GM21515 (cell line): ENCODE results near the gene SCN2B.

Experiments used
- ATAC-seq: cut with Tn5 transposase; IDR thresholded peaks from one replicate; pipeline ENCODE4 v1.9.1; 2021; ENCODE audit not compliant: unreplicated experiment

SCN2B gene, protein sequence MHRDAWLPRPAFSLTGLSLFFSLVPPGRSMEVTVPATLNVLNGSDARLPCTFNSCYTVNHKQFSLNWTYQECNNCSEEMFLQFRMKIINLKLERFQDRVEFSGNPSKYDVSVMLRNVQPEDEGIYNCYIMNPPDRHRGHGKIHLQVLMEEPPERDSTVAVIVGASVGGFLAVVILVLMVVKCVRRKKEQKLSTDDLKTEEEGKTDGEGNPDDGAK

DNA sequence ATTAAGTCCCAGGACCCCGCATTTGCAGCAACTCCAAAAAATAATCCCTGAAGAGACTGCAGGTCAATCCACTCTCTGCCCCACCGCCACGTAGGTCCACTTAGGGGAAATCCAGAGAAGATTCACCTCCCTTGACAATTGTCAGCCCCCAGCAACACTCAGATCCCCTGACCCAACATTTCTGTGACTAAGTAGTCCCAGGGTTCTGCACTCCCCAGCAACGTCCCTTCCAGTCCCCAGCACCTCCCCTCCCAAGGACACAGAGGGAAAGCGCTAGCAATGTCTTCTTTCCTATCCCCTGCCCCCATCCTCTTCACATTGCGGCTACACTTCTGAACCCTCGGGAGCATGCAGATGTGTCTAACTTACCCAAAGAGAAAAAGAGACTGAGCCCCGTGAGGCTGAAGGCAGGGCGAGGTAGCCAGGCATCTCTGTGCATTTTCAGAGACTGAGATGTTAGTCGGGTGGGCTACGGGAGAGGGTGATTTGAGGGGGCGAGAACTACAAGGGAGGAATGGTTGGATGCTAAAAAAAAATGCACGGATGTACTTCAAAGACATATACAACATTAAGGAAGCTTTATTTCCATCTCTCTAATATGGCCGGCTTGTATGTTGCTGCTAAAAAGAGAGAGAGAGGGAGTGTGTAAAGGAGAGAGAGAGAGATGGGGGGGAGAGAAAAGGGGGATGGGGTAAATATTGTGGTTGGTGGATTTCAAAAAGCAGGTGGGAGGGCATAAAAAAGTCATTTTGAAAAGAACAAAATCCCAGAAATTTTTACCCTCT is at the start of gene SCN2B:
Gene SCN2B, minus strand, starts transcription at position 647 of the 785 bp plus-strand sequence. Its CDS starts 208 bp downstream, at position 439.
- no peak for ATAC-seq

DNA sequence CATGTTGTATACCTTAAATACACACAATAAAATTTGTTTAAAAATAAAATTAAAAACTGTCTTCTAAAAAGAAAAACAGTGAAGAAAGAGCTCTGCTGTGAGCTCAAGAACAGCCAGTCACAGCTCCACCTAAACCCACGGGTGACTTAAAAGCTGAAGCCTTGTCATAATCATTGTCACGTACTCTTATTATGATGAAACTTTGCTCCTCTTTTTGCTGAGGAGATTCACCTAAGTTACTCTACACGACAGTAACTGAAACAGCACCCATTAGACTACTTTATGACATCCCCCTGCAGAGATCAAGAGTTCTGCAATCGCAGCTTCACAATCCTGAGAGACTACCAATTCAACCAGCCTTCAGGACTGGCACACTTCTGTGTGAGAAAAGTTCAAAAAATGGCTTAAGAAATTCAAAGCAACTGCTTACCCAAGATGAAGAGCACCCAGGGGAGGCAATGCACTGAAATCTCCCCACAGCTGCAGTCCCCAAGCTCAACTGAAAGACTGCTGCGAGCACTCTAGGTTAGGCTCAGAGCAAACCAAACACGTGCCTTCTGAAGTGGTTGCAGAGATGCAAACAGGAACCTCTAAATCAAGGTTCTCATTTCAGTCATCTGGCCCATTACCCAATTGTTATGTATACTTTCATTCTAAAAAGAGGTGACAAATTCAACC is 48.2 kb upstream of the SCN2B start, which contains the start of gene JAML:
Gene JAML, minus strand, starts transcription at position 501 of the 678 bp plus-strand sequence. CDS start 10,145 bp downstream, outside the sequence.
- no peak for ATAC-seq

GRCh38 chr11:118223992-118224391 is 47.6 kb upstream of the SCN2B start:
- ATAC-seq, result no peak

- ATAC-seq, result no peak
Observed at GRCh38 chr11:118223570-118223969, 47.1 kb upstream of the SCN2B start.

- ATAC-seq, result no peak
Observed at GRCh38 chr11:118222437-118222836, 46.0 kb upstream of the SCN2B start.

GRCh38 chr11:118221419-118221818 is 45.0 kb upstream of the SCN2B start:
- no peak for ATAC-seq

DNA sequence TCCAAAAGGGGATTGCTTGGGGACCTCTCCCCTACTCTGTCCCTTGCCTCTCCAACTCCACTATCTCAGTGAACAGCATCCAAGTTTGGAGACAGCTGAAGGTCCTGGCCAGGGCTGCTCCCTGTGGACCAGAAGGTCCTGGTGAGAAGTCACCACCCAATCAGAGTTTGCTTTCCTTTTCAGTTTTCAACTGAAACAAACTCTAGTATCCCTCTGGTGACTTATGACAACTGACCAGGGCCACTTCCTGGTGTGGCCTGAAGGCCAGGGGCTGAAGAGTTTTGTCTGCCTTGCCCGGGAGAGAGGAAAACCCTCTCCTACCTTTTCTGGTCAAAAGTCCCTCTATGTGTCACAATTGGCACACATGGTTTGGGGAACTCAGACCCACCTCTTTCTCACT is 43.3 kb upstream of the SCN2B start:
- no peak for ATAC-seq

- ATAC-seq, result no peak
Observed at GRCh38 chr11:118219244-118219643, 42.8 kb upstream of the SCN2B start.

- ATAC-seq, result no peak
Observed at GRCh38 chr11:118217575-118217974, 41.1 kb upstream of the SCN2B start.

DNA sequence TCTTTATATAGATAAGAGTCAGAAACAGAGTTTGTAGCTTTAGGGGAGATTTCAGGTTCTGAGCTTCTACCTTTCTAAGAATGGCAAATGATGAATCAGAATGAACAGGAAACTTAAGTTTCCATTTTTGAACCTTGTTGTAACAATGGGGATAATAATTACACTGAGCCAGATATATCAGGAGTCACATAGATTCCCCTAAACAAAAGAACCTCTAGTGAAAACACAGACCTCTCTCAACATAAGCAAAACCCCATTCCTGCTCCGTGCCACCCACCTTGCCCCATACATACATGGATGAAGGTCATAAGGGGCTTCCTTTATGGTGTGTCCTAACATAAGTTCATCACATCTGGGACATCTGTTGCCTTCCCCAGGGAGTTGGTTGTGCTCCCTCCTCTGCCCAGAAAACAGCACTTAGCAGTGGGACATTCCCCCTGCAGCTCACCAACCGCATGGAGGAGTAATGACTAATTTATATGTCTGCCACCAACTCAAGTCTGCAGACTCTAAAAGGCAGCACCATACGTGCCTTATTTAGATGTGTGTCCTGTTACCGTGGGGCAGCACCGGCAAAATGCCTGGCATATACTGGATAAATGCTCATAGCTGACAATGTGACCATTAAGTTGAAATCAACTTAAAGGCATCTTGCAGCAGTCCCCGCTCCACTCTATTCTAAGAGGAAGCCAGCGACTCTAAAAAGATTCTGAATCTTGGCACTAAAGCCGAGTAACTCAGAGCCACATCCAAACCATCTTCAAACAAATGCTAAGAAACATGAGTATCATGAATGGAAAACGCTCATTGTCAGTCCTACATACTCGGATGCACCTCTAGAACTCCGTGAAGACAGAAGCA is 40.4 kb upstream of the SCN2B start:
- peak; percentile 34 for ATAC-seq

DNA sequence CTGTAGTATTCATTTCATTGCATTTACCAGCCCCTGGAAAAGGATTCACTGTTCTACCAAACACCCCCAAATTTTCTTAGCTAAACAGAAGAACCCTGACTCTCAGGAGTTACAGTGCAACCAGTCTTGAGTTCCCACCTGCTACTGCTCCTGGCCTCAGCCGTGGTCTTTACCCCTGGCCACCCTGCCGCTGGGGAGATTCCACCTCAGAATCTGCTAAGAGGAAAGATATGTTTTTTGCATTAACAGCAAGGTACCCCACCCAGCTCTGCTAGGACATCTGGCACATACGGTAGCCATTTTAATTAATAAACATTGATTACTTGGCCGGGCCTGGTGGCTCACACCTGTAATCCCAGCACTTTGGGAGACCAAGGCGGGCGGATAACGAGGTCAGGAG is 39.3 kb upstream of the SCN2B start:
- ATAC-seq, result no peak

DNA sequence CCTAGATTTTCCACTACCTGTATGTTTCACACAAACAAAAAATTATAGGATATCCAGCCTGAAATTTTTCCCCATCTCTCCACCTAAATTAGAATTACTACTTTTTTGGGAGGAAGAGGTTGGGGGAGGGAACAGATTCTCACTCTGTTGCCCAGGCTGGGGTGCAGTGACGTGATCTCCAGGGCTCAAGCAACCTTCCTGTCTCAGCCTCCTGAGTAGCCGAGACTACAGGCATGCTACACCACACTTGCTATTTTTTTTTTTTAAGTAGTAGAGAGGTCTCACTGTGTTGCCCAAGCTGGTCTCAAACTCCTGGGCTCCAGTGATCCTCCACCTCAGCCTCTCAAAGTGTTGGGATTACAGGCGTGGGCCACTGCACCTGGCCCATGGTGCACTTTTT is 38.8 kb upstream of the SCN2B start:
- ATAC-seq, result no peak

GRCh38 chr11:118214210-118214914 is 37.9 kb upstream of the SCN2B start:
- ATAC-seq, result peak; percentile 55

DNA sequence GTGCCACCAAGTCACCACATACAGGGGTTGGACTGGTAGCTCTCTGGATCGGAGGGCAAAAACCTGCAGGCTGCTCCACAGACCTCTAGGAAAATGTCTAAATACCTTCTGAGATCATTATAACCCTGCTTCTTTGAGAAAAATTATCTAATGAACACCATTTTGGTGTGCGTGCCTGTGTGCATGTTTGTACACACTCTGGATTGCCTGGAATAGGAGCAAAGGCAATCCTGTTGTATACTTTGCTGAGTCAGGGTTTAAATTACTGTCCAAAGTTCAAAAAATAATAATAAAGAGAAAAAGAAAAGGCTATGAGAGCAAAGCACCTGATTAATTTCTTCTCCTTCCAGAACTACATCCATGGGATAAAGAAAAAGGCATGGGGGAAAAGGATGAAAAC is 37.3 kb upstream of the SCN2B start:
- ATAC-seq, result no peak

- ATAC-seq, result no peak
Observed at GRCh38 chr11:118213201-118213600, 36.8 kb upstream of the SCN2B start.

GRCh38 chr11:118212781-118213191 is 36.3 kb upstream of the SCN2B start:
- ATAC-seq, result no peak

DNA sequence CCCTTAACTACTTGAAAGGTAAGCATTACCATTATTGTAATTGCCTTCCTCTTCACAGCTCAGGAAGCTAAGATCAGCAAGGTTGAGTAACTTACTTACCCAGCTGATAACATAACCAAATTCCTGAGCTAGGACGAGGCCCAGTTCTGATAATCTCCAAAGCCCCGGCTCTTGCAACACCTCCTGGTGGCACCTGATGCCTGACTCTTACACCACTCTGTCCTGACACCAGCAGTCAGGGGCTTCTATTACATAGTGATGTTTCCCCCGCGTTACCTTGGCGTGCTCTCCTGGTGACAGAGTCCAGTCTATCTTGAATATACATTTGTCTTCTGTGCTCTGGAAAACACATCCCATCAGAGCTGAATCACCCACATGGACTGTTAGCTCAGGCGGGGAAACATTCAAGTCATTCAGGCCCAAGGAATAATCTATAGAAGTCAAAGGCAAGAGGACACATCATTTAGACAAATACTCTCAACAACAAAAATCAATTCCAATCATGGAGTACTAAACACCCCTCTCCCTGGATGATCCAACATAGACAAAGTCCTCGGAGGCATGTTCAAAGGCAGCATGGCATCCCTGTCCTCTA is 35.8 kb upstream of the SCN2B start:
- ATAC-seq, result no peak

- no peak for ATAC-seq
Observed at GRCh38 chr11:118211006-118211405, 34.6 kb upstream of the SCN2B start.

GRCh38 chr11:118210323-118210722 is 33.9 kb upstream of the SCN2B start:
- ATAC-seq, result no peak

DNA sequence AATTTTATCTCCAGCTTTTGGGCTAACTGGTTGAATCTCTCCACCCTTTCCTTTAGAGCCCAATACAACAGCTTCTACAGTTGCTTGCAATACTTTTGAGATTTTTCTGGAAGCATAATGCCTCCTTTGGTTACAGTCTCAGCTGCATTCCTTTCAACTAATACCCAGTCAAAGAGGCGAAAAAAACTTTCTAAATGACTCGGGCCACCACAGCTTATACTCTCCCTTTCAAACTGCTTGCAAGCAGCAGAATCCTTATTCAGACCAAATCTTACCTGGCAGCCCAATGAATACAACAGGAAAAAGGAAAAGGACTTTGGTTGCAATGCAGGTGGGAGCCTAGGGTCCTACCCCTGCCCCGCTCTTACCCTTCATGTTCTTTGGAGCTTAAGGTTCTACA is 32.6 kb upstream of the SCN2B start:
- ATAC-seq, result no peak
